ENCODE results near the gene MRPL14.

- TF ChIP-seq CBX5 (IDR thresholded peaks at IDR 0.05; ENCODE audit: low read depth) (no peak), CBFB (IDR thresholded peaks at IDR 0.05; ENCODE audit: low read depth) (no peak), ZNF274 (IDR thresholded peaks at IDR 0.05; ENCODE audit: insufficient read depth, insufficient read length) (no peak), ZBTB40 (IDR thresholded peaks at IDR 0.05; ENCODE audit: borderline replicate concordance) (no peak), EZH2 (IDR thresholded peaks at IDR 0.05; ENCODE audit: borderline replicate concordance, control insufficient read depth, low read depth, low read length) (no peak), MTA3 (IDR thresholded peaks at IDR 0.05; ENCODE audit: borderline replicate concordance, low read length) (no peak)
Measured at GRCh38 chr6:44087623-44088022, 39.6 kb downstream of the MRPL14 start.

All from GM12878 (cell line).